HepG2 (cell line): ENCODE data around the gene L3MBTL1. TPM values are rescaled to one million over a fixed set of nuclear protein-coding genes. Genes with fewer than 3 reads are reported as not detected.
A peak's percentile ranks its signal among the peaks of the same experiment; 100 is the strongest.

ENCODE experiments used
- ATAC-seq: fragments of 200-7000 bp; cut with Tn5 transposase; 3 replicates; pipeline ENCODE4 v1.9.1; 2020; ENCODE audit warnings: mild to moderate bottlenecking, moderate library complexity
- BruUV-seq: library from RNA; stranded (reverse); fragments of 400-500 nt; replicated peaks from 2 replicates; lab custom pipeline; 2021; lab: Mats Ljungman, UMichigan
- CTCF ChIA-PET: fragments of 300-600 bp; formaldehyde crosslinking; extraction: SDS; loops from one replicate; lab custom pipeline; 2021; ENCODE audit warnings: low total read pairs, inconsistent platforms, low intra/inter-chr PET ratio; lab: Yijun Ruan, JAX
- POLR2A ChIA-PET: fragments of 350-600 bp; sonication (Branson Sonifier 250); formaldehyde crosslinking; loops from one replicate; lab custom pipeline; 2020; ENCODE audit warnings: antibody characterized with exemption, inconsistent platforms; lab: Yijun Ruan, JAX
- DNase-seq: peaks from one replicate; pipeline ENCODE4 v3.0.0-alpha.2; 2015; ENCODE audit warnings: low spot score
- FAIRE-seq: peaks from 3 replicates; lab custom pipeline; 2011; peaks lifted over from hg19 to GRCh38; lab: Jason Lieb, UNC
- H2AFZ ChIP-seq: one replicate; pipeline ENCODE4 v1.6.1; 2011; ENCODE audit warnings: low read length, inconsistent platforms
- H3K27ac ChIP-seq: fragments of 300-600 bp; 3 replicates; pipeline ENCODE4 v1.8.0; 2011; ENCODE audit warnings: mixed run types, mild to moderate bottlenecking, mixed read lengths, low read length, inconsistent platforms; ENCODE audit not compliant: insufficient read depth; ENCODE audit errors: extremely low read length
- H3K27me3 ChIP-seq, 2 experiments: fragments of 200-600 bp in 1 of 2; 2 replicates in 1 of 2; 3 replicates in 1 of 2; pipeline versions ENCODE4 v1.6.0 to v1.8.0; 2011; ENCODE audit warnings: low read length in 2 of 2, mild to moderate bottlenecking in 2 of 2, moderate library complexity in 2 of 2, inconsistent platforms in 1 of 2; ENCODE audit not compliant: insufficient read depth in 2 of 2, control insufficient read depth in 1 of 2
- H3K36me3 ChIP-seq, 2 experiments: fragments of 200-600 bp in 1 of 2; replicated peaks in 1 of 2; 2 replicates in 1 of 2; 3 replicates in 1 of 2; pipeline versions ENCODE4 v1.5.1 to v1.8.0; 2011; ENCODE audit warnings: low read length in 2 of 2, inconsistent platforms in 1 of 2; ENCODE audit not compliant: insufficient read depth in 2 of 2, control insufficient read depth in 1 of 2
- H3K4me1 ChIP-seq: 2 replicates; pipeline ENCODE4 v1.5.1; 2012; ENCODE audit warnings: low read length, inconsistent platforms; ENCODE audit not compliant: insufficient read depth
- H3K4me2 ChIP-seq: 2 replicates; pipeline ENCODE4 v1.6.0; 2011; ENCODE audit warnings: low read depth, low read length, inconsistent platforms
- H3K4me3 ChIP-seq, 3 experiments: fragments of 200-600 bp in 1 of 3; sonication (generic), shearing (Covaris generic) in 1 of 3; replicated peaks in 1 of 3; 2 replicates each; pipeline ENCODE4 v1.5.1; 2011 to 2016; ENCODE audit warnings: low read length in 3 of 3, inconsistent platforms in 2 of 3, low read depth in 2 of 3, mild to moderate bottlenecking in 2 of 3, control low read depth in 1 of 3, mixed read lengths in 1 of 3; ENCODE audit not compliant: insufficient read depth in 1 of 3
- H3K79me2 ChIP-seq: one replicate; pipeline ENCODE4 v1.6.1; 2011; ENCODE audit warnings: low read length, inconsistent platforms; ENCODE audit not compliant: insufficient read depth
- H3K9ac ChIP-seq: 2 replicates; pipeline ENCODE4 v1.6.0; 2011; ENCODE audit warnings: mild to moderate bottlenecking, low read depth, low read length, inconsistent platforms; ENCODE audit not compliant: insufficient read depth
- H3K9me3 ChIP-seq: 2 replicates; pipeline ENCODE4 v1.5.1; 2012; ENCODE audit warnings: mild to moderate bottlenecking, low read length
- H4K20me1 ChIP-seq: 2 replicates; pipeline ENCODE4 v1.6.0; 2011; ENCODE audit warnings: inconsistent platforms, mild to moderate bottlenecking, low read length, moderate library complexity; ENCODE audit not compliant: insufficient read depth
- FOXP1 ChIP-seq, 2 experiments: fragments of 450-650 bp in 1 of 2; IDR thresholded peaks; 2 replicates each; pipeline ENCODE4 v1.6.1; 2017 to 2018; ENCODE audit warnings: antibody characterized with exemption in 1 of 2
- GFI1 ChIP-seq: sonication (generic); formaldehyde crosslinking; IDR thresholded peaks from 2 replicates; pipeline ENCODE4 v1.5.0; 2020; ENCODE audit warnings: missing genetic modification reagents, mild to moderate bottlenecking, borderline replicate concordance
- HMG20A ChIP-seq: IDR thresholded peaks from 2 replicates; pipeline ENCODE4 v1.6.1; 2016; ENCODE audit warnings: borderline replicate concordance
- HOXA9 ChIP-seq: sonication (generic); formaldehyde crosslinking; IDR thresholded peaks from 2 replicates; pipeline ENCODE4 v1.8.1; 2022; ENCODE audit warnings: missing genetic modification reagents, mild to moderate bottlenecking, moderate library complexity, borderline replicate concordance
- MEIS1 ChIP-seq: sonication (generic); formaldehyde crosslinking; IDR thresholded peaks from 2 replicates; pipeline ENCODE4 v1.9.0; 2021; ENCODE audit warnings: mild to moderate bottlenecking, missing genetic modification reagents, moderate library complexity, borderline replicate concordance
- PLRG1 ChIP-seq: fragments of 450-650 bp; conservative IDR thresholded peaks from 2 replicates; pipeline ENCODE4 v1.6.1; 2016
- PTBP1 ChIP-seq: fragments of 200-400 bp; formaldehyde crosslinking; IDR thresholded peaks from 2 replicates; pipeline ENCODE4 v1.6.1; 2018; ENCODE audit warnings: low read length, low read depth; ENCODE audit not compliant: poor library complexity, severe bottlenecking
- RORA ChIP-seq: sonication (generic); formaldehyde crosslinking; IDR thresholded peaks from 2 replicates; pipeline ENCODE4 v1.5.0; 2020; ENCODE audit warnings: mild to moderate bottlenecking, missing genetic modification reagents, moderate library complexity
- SMAD9 ChIP-seq: sonication (generic); formaldehyde crosslinking; IDR thresholded peaks from 2 replicates; pipeline ENCODE4 v1.5.1; 2020; ENCODE audit warnings: mild to moderate bottlenecking, missing genetic modification reagents
- SMYD3 ChIP-seq: sonication (generic); formaldehyde crosslinking; IDR thresholded peaks from 2 replicates; pipeline ENCODE4 v1.8.1; 2023; ENCODE audit warnings: mild to moderate bottlenecking, missing genetic modification reagents
- ZNF142 ChIP-seq: sonication (generic); formaldehyde crosslinking; IDR thresholded peaks from 2 replicates; pipeline ENCODE4 v1.4.0; 2020; ENCODE audit warnings: missing genetic modification reagents
- ZNF33B ChIP-seq: sonication (generic); formaldehyde crosslinking; IDR thresholded peaks from 2 replicates; pipeline ENCODE4 v1.5.1; 2020; ENCODE audit warnings: mild to moderate bottlenecking, missing genetic modification reagents
- ZNF484 ChIP-seq: sonication (generic); formaldehyde crosslinking; IDR thresholded peaks from 2 replicates; pipeline ENCODE4 v1.5.1; 2020; ENCODE audit warnings: mild to moderate bottlenecking, low read depth, missing genetic modification reagents, borderline replicate concordance
- ZNF841 ChIP-seq: sonication (generic); formaldehyde crosslinking; IDR thresholded peaks from 2 replicates; pipeline ENCODE4 v1.8.1; 2023; ENCODE audit warnings: missing genetic modification reagents, borderline replicate concordance
- ZSCAN5A ChIP-seq: sonication (generic); formaldehyde crosslinking; IDR thresholded peaks from 2 replicates; pipeline ENCODE4 v1.8.0; 2022; ENCODE audit warnings: mild to moderate bottlenecking, missing genetic modification reagents, borderline replicate concordance
- WGBS: methylation state at CpG from one replicate; pipeline ENCODE4 v1.1.6; 2017; ENCODE audit warnings: low lambda C conversion rate; 5-methylcytosine and 5-hydroxymethylcytosine counted together
- in situ Hi-C: cut with HindIII; loops from 2 replicates; pipeline ENCODE4 v1.10.0; 2017; ENCODE audit warnings: low pct_unique_long_range_greater_than_20kb; ENCODE audit not compliant: extremely low pct_ligation_motif_present
- intact Hi-C: fragments of 100-400 bp; cut with micrococcal nuclease; formaldehyde crosslinking; loops from one replicate; pipeline ENCODE4 v1.10.0; 2022; ENCODE audit not compliant: unreplicated experiment
- polyA plus RNA-seq, 8 experiments: library from polyadenylated mRNA; depleted of rRNA in 3 of 8; stranded (reverse) in 7 of 8; unstranded in 1 of 8; fragments of >200 nt; fragmentation: Illumina TruSeq in 4 of 8; extraction: Trizol in 4 of 8; gene quantifications; 2 replicates each; pipeline versions ENCODE4 v1.2.1 to v1.2.3, GENCODE V29; 2011 to 2016; ENCODE audit warnings: low read depth in 4 of 8, missing spikeins in 1 of 8, mixed read lengths in 1 of 8; ENCODE audit not compliant: insufficient read depth in 1 of 8
- total RNA-seq, 5 experiments: library from RNA; depleted of rRNA; stranded (reverse); fragments of >200 nt; fragmentation: Illumina TruSeq; extraction: Trizol; gene quantifications; 2 replicates each; pipeline ENCODE4 v1.2.3, GENCODE V29; 2016; ENCODE audit warnings: low read depth in 1 of 5
- TF ChIP-seq, protein P1 (sequence below): sonication (generic); formaldehyde crosslinking; IDR thresholded peaks from 2 replicates; pipeline ENCODE4 v1.5.0; 2020; ENCODE audit warnings: missing genetic modification reagents

Gene L3MBTL1
- total and polyA plus RNA-seq, 2 of the 13 experiments (the other 11 are each of a cell fraction or from before 2014, with no cell fraction given), result 9.0 to 17.8 TPM

GRCh38 chr20:43529457-43530153, 22.1 kb downstream of the L3MBTL1 start:
- WGBS, result 76% methylated on average over 3 of the region's 3 CpGs
- peak; percentile 27 for ATAC-seq
- Histone ChIP-seq H3K4me3 (no peak overlapping the region), H3K27ac (peak overlapping the region; percentile 65), H3K79me2 (no peaks in the 10 kb centered on the region), H3K4me2 (no peak overlapping the region), H3K9ac (no peak overlapping the region), H3K36me3 (no peaks in the 10 kb centered on the region), H2AFZ (no peak overlapping the region), H3K27me3 (no peaks in the 10 kb centered on the region), H4K20me1 (no peaks in the 10 kb centered on the region), H3K4me1 (peaks cover 30% of the 10 kb centered on the region), H3K9me3 (no peaks in the 10 kb centered on the region)
- FAIRE-seq, result no peak
- intact Hi-C loops, result no loop called here
- no TSS peak for BruUV-seq
- ChIA-PET CTCF (no interaction called here), POLR2A (interaction anchor here (0.6 to 5.1 kb wide), 6 partner anchors 15 to 123 kb away, joined by 3 to 40 read pairs (median 17); partner anchors contain the start of genes IFT52, SGK2 and SRSF6)
- in situ Hi-C loops, result no loop called here
- no peak for DNase-seq
- no peak for TF ChIP-seq ZSCAN5A (CRISPR knock-in tag)
- TF ChIP-seq HOXA9 (CRISPR knock-in tag), result 0 out of 2 replicates have a peak, but pooled peaks have one; percentile 26
- no peak for TF ChIP-seq SMAD9 (CRISPR knock-in tag)
- TF ChIP-seq RORA (CRISPR knock-in tag), result no peak
- TF ChIP-seq ZNF142, result no peak
- no peak for TF ChIP-seq FOXP1 (IDR thresholded peaks at IDR 0.05)
- no peak for TF ChIP-seq FOXP1 (CRISPR knock-in tag; IDR thresholded peaks at IDR 0.05)
- no peak for TF ChIP-seq PTBP1
- no peak for TF ChIP-seq ZNF484 (CRISPR knock-in tag)
- TF ChIP-seq HMG20A (CRISPR knock-in tag), result no peak
- no peak for TF ChIP-seq SMYD3 (CRISPR knock-in tag)
- TF ChIP-seq, protein P1, sequence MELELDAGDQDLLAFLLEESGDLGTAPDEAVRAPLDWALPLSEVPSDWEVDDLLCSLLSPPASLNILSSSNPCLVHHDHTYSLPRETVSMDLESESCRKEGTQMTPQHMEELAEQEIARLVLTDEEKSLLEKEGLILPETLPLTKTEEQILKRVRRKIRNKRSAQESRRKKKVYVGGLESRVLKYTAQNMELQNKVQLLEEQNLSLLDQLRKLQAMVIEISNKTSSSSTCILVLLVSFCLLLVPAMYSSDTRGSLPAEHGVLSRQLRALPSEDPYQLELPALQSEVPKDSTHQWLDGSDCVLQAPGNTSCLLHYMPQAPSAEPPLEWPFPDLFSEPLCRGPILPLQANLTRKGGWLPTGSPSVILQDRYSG (CRISPR knock-in tag), result no peak
- TF ChIP-seq ZNF841 (CRISPR knock-in tag), result no peak
- no peak for TF ChIP-seq ZNF33B
- no peak for TF ChIP-seq GFI1 (CRISPR knock-in tag)
- TF ChIP-seq PLRG1, result no peak
- TF ChIP-seq MEIS1 (CRISPR knock-in tag), result no peak
